ENCODE results near the gene CCDC66.
"Not testable (repeated sequence)": the region's sequence is repeated elsewhere in the genome, so short reads cannot be mapped to it uniquely, and the experiment has no call there.

CCDC66 gene

GRCh38 chr3:56556908-56557830 lies at the start of gene CCDC66:
Gene CCDC66 (plus strand): TSS chr3:56557175. CDS start chr3:56557243, 68 bp downstream.
- peak; percentile 90 for DNase-seq

- no peak for DNase-seq
Measured at GRCh38 chr3:56519641-56520040, 37.3 kb upstream of the CCDC66 start.

GRCh38 chr3:56522374-56522773 lies 34.6 kb upstream of the CCDC66 start:
- DNase-seq: no peak

GRCh38 chr3:56525291-56525690 lies 31.7 kb upstream of the CCDC66 start:
- no peak for DNase-seq

GRCh38 chr3:56536735-56537134 lies 20.2 kb upstream of the CCDC66 start:
- no peak for DNase-seq

- DNase-seq: no peak
Measured at GRCh38 chr3:56547486-56547885, 9.5 kb upstream of the CCDC66 start.

- DNase-seq: no peak
Measured at GRCh38 chr3:56557831-56558170, 826 bp downstream of the CCDC66 start.

GRCh38 chr3:56573501-56573900 lies 16.5 kb downstream of the CCDC66 start:
- peak; percentile 7 for DNase-seq

GRCh38 chr3:56581941-56582340 lies 25.0 kb downstream of the CCDC66 start:
- DNase-seq: not testable (repeated sequence)

GRCh38 chr3:56584275-56584674 lies 27.3 kb downstream of the CCDC66 start:
- not testable (repeated sequence) for DNase-seq

- DNase-seq: peak; percentile 2
Measured at GRCh38 chr3:56590814-56591213, 33.8 kb downstream of the CCDC66 start.

- DNase-seq: no peak
Measured at GRCh38 chr3:56591262-56591661, 34.3 kb downstream of the CCDC66 start.

- no peak for DNase-seq
Measured at GRCh38 chr3:56593455-56594158, 36.6 kb downstream of the CCDC66 start.

- DNase-seq: no peak
Measured at GRCh38 chr3:56595975-56596840, 39.2 kb downstream of the CCDC66 start.

- not testable (repeated sequence) for DNase-seq
Measured at GRCh38 chr3:56608479-56608878, 51.5 kb downstream of the CCDC66 start.

GRCh38 chr3:56610669-56611335 lies 53.8 kb downstream of the CCDC66 start:
- DNase-seq: no peak

- DNase-seq: no peak
Measured at GRCh38 chr3:56611364-56611763, 54.4 kb downstream of the CCDC66 start.

GRCh38 chr3:56612146-56612545 lies 55.2 kb downstream of the CCDC66 start:
- DNase-seq: no peak

GRCh38 chr3:56613016-56613415 lies 56.0 kb downstream of the CCDC66 start:
- DNase-seq: no peak

GRCh38 chr3:56616478-56617006 lies 59.6 kb downstream of the CCDC66 start:
- no peak for DNase-seq

GRCh38 chr3:56620371-56620770 lies 63.4 kb downstream of the CCDC66 start:
- no peak for DNase-seq

GRCh38 chr3:56621681-56622080 lies 64.7 kb downstream of the CCDC66 start:
- DNase-seq: no peak
